Liver (tissue), 9 donors: Measurements from ENCODE around the gene ADAMTS2. TPM values are rescaled to one million over a fixed set of nuclear protein-coding genes. Genes with fewer than 3 reads are reported as not detected.

Experiments used
- DNase-seq: peaks from one replicate; pipeline ENCODE4 v3.0.0-alpha.2; 2017; ENCODE audit warnings: low spot score
- H3K27ac ChIP-seq, 2 donors: one replicate each; pipeline ENCODE4 v1.7.0; 2013; ENCODE audit warnings: inconsistent platforms in 2 of 2, low read length in 2 of 2, control low read depth in 1 of 2, low read depth in 1 of 2, mild to moderate bottlenecking in 1 of 2
- H3K27me3 ChIP-seq, 4 donors: one replicate each; pipeline versions ENCODE4 v1.6.1 to v1.7.0; 2013; ENCODE audit warnings: low read length in 3 of 4, inconsistent platforms in 1 of 4, mild to moderate bottlenecking in 1 of 4, moderate library complexity in 1 of 4; ENCODE audit not compliant: control insufficient read depth in 4 of 4, insufficient read depth in 4 of 4
- H3K36me3 ChIP-seq, 4 donors: one replicate each; pipeline versions ENCODE4 v1.6.1 to v1.7.0; 2013; ENCODE audit warnings: low read length in 3 of 4, mild to moderate bottlenecking in 3 of 4, low read depth in 1 of 4, moderate library complexity in 1 of 4; ENCODE audit not compliant: control insufficient read depth in 4 of 4, insufficient read depth in 3 of 4
- H3K4me1 ChIP-seq, 4 donors: one replicate each; pipeline versions ENCODE4 v1.6.1 to v1.7.0; 2013; ENCODE audit warnings: low read length in 3 of 4, mild to moderate bottlenecking in 3 of 4, moderate library complexity in 1 of 4; ENCODE audit not compliant: control insufficient read depth in 4 of 4, insufficient read depth in 4 of 4
- H3K4me3 ChIP-seq, 3 donors: one replicate each; pipeline versions ENCODE4 v1.6.1 to v1.7.0; 2013; ENCODE audit warnings: low read length in 3 of 3, control low read depth in 1 of 3, low read depth in 1 of 3, mild to moderate bottlenecking in 1 of 3
- H3K9ac ChIP-seq, 2 donors: one replicate each; pipeline ENCODE4 v1.7.0; 2013; ENCODE audit warnings: low read length in 2 of 2, mild to moderate bottlenecking in 2 of 2, moderate library complexity in 2 of 2, control low read depth in 1 of 2, low read depth in 1 of 2
- H3K9me3 ChIP-seq, 4 donors: one replicate each; pipeline versions ENCODE4 v1.6.1 to v1.7.0; 2013; ENCODE audit warnings: low read length in 3 of 4; ENCODE audit not compliant: control insufficient read depth in 4 of 4
- EGR1 ChIP-seq, 2 donors: IDR thresholded peaks; 2 replicates each; pipeline ENCODE4 v1.6.1; 2016 to 2018; ENCODE audit warnings: antibody characterized with exemption in 2 of 2, low read depth in 2 of 2
- FOXA1 ChIP-seq: IDR thresholded peaks from 2 replicates; pipeline ENCODE4 v1.6.1; 2016; ENCODE audit warnings: antibody characterized with exemption
- GABPA ChIP-seq, 2 donors: IDR thresholded peaks in 1 of 2; conservative IDR thresholded peaks in 1 of 2; 2 replicates each; pipeline ENCODE4 v1.6.1; 2016; ENCODE audit warnings: antibody characterized with exemption in 2 of 2, mild to moderate bottlenecking in 1 of 2, moderate library complexity in 1 of 2
- HNF4A ChIP-seq, 2 donors: conservative IDR thresholded peaks; 2 replicates each; pipeline ENCODE4 v1.6.1; 2016; ENCODE audit warnings: antibody characterized with exemption in 2 of 2, mild to moderate bottlenecking in 2 of 2
- NR2F2 ChIP-seq: IDR thresholded peaks from 2 replicates; pipeline ENCODE4 v1.6.1; 2016; ENCODE audit warnings: antibody characterized with exemption
- RAD21 ChIP-seq, 2 donors: IDR thresholded peaks; 2 replicates each; pipeline ENCODE4 v1.6.1; 2016; ENCODE audit warnings: antibody characterized with exemption in 2 of 2, mild to moderate bottlenecking in 2 of 2
- RXRA ChIP-seq, 2 donors: IDR thresholded peaks; 2 replicates each; pipeline ENCODE4 v1.6.1; 2017 to 2018; ENCODE audit warnings: antibody characterized with exemption in 2 of 2, mild to moderate bottlenecking in 1 of 2
- YY1 ChIP-seq: IDR thresholded peaks from 2 replicates; pipeline ENCODE4 v1.6.1; 2016; ENCODE audit warnings: antibody characterized with exemption, mild to moderate bottlenecking
- WGBS: extraction: QIAGEN DNeasy Blood & Tissue Kit; methylation state at CpG from one replicate; pipeline ENCODE4 v1.1.7; 2013; 5-methylcytosine and 5-hydroxymethylcytosine counted together
- polyA plus RNA-seq, 2 donors: library from polyadenylated mRNA; stranded (reverse) in 1 of 2; unstranded in 1 of 2; fragments of 200-250 nt in 1 of 2; fragments of >200 nt in 1 of 2; fragmentation: Nextera tagmentation in 1 of 2; extraction: Ambion mirVana in 1 of 2; gene quantifications; one replicate each; pipeline versions ENCODE4 v1.2.1 to v1.2.3, GENCODE V29; 2013 to 2015
- total RNA-seq, 2 donors: library from RNA; depleted of rRNA; stranded (reverse); fragments of >200 nt; gene quantifications; one replicate each; pipeline ENCODE4 v1.2.3, GENCODE V29; 2014
- TF ChIP-seq, protein P1 (sequence below): IDR thresholded peaks from 2 replicates; pipeline ENCODE4 v1.6.1; 2016; ENCODE audit warnings: antibody characterized with exemption, mild to moderate bottlenecking
- TF ChIP-seq, protein P2 (sequence below): IDR thresholded peaks from 2 replicates; pipeline ENCODE4 v1.6.1; 2016; ENCODE audit warnings: antibody characterized with exemption
- donor health status: healthy.
- donor health status: healthy.
- donor health status: healthy.
- donor health status: healthy.
- donor health status: healthy.

The ADAMTS2 gene
- total and polyA plus RNA-seq, 4 donors: 2.7 to 24.3 (median 12.0) TPM

DNA sequence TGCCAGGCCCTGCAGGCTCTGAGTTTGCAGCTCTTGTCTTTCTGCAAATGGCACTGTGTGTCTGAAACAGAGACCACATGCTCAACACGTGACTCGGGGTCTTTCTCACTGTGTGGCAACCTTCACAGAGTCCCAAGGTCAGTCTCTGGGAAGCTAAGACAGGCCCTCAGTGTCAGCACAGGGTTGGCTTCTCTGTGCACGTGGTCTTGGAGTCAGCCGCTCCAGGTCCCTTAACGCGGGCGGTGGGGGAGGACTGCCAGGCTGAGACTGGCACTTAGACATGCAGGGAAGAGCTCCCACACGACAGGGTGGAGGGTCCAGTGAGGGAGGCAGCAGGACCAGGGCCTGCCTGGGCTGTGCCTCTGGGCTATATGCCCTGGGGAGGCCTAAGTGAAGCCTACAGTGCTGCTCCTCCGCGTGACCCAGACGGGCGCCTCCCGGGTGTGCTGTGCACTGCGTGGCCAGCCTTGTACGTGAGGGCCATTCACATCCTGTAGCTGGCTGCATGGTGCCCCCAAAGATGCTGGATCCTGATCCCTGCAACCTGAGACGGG, 76.8 kb downstream of the ADAMTS2 start:
- DNase-seq: no peak
- Histone ChIP-seq H3K27ac (no peak overlapping the region), H3K4me1 (peaks cover 0 to 18% (median 15%) of the 10 kb centered on the region in 4 donors)

DNA sequence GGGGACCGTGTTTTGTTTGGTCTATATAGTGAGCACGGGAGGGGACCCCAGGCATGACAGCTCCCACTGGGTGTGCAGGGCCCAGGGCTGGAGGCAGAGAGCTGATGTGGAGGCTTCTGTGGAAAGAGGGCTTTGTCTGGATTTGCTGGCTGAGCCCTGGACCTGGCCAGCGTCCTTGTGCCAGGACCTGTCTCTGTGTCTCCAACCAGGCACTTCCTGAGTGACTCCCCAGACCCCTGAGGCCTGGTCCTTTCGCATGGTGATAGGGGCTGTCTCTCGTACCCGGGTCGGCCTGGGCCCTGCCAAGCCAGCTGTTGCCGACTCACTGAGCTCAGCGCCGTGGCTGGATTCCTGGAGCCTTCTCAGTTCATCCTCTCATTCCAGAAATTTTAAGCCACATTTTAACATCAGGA, 77.6 kb downstream of the ADAMTS2 start:
- H3K4me1 ChIP-seq: peaks cover 0 to 18% (median 15%) of the 10 kb centered on the region in 4 donors
- no peaks in the 10 kb centered on the region for H3K27me3 ChIP-seq
- H3K9ac ChIP-seq: no peak overlapping the region
- WGBS: 73% methylated on average over 10 of the region's 10 CpGs
- no peak overlapping the region for H3K4me3 ChIP-seq
- peak overlapping the region in 1 of 2 donors; percentile 33 for H3K27ac ChIP-seq
- no peak for DNase-seq
- H3K9me3 ChIP-seq: no peaks in the 10 kb centered on the region
- TF ChIP-seq FOXA1 (no peak), EGR1 (IDR thresholded peaks at IDR 0.05; ENCODE audit: low read depth in 2 of 2) (no peak), YY1 (no peak), NR2F2 (no peak), RAD21 (IDR thresholded peaks at IDR 0.05) (no peak), GABPA (IDR thresholded peaks at IDR 0.05 in 1 of 2, conservative IDR thresholded peaks at IDR 0.05 in 1 of 2) (no peak), RXRA (IDR thresholded peaks at IDR 0.05) (no peak), HNF4A (conservative IDR thresholded peaks at IDR 0.05) (no peak)
- TF ChIP-seq, protein P1, sequence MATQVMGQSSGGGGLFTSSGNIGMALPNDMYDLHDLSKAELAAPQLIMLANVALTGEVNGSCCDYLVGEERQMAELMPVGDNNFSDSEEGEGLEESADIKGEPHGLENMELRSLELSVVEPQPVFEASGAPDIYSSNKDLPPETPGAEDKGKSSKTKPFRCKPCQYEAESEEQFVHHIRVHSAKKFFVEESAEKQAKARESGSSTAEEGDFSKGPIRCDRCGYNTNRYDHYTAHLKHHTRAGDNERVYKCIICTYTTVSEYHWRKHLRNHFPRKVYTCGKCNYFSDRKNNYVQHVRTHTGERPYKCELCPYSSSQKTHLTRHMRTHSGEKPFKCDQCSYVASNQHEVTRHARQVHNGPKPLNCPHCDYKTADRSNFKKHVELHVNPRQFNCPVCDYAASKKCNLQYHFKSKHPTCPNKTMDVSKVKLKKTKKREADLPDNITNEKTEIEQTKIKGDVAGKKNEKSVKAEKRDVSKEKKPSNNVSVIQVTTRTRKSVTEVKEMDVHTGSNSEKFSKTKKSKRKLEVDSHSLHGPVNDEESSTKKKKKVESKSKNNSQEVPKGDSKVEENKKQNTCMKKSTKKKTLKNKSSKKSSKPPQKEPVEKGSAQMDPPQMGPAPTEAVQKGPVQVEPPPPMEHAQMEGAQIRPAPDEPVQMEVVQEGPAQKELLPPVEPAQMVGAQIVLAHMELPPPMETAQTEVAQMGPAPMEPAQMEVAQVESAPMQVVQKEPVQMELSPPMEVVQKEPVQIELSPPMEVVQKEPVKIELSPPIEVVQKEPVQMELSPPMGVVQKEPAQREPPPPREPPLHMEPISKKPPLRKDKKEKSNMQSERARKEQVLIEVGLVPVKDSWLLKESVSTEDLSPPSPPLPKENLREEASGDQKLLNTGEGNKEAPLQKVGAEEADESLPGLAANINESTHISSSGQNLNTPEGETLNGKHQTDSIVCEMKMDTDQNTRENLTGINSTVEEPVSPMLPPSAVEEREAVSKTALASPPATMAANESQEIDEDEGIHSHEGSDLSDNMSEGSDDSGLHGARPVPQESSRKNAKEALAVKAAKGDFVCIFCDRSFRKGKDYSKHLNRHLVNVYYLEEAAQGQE: no peak
- TF ChIP-seq, protein P2, sequence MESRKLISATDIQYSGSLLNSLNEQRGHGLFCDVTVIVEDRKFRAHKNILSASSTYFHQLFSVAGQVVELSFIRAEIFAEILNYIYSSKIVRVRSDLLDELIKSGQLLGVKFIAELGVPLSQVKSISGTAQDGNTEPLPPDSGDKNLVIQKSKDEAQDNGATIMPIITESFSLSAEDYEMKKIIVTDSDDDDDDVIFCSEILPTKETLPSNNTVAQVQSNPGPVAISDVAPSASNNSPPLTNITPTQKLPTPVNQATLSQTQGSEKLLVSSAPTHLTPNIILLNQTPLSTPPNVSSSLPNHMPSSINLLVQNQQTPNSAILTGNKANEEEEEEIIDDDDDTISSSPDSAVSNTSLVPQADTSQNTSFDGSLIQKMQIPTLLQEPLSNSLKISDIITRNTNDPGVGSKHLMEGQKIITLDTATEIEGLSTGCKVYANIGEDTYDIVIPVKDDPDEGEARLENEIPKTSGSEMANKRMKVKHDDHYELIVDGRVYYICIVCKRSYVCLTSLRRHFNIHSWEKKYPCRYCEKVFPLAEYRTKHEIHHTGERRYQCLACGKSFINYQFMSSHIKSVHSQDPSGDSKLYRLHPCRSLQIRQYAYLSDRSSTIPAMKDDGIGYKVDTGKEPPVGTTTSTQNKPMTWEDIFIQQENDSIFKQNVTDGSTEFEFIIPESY: no peak
- no peaks in the 10 kb centered on the region for H3K36me3 ChIP-seq

More for the DNA sequence above, 76.8 kb downstream of the ADAMTS2 start:
- Histone ChIP-seq H3K4me3 (no peak overlapping the region), H3K27me3 (no peaks in the 10 kb centered on the region), H3K9ac (no peak overlapping the region), H3K9me3 (no peaks in the 10 kb centered on the region), H3K36me3 (no peaks in the 10 kb centered on the region)
- 88% methylated on average over 16 of the region's 16 CpGs for WGBS
- TF ChIP-seq FOXA1: no peak
- TF ChIP-seq, protein P1: no peak
- no peak for TF ChIP-seq EGR1 (IDR thresholded peaks at IDR 0.05; ENCODE audit: low read depth in 2 of 2)
